Measurements from ENCODE around the gene UBA3.

UBA3 gene

GRCh38 chr3:69094467-69095205 is 14.5 kb upstream of the UBA3 start:
- H3K27me3 ChIP-seq (ENCODE audit: insufficient read depth, low read length): no peaks in the 10 kb centered on the region
- H3K4me2 ChIP-seq (ENCODE audit: low read length): no peak overlapping the region
- TF ChIP-seq EZH2 (IDR thresholded peaks at IDR 0.05; ENCODE audit: borderline replicate concordance, low read length): no peak
- no peak for TF ChIP-seq CTCF (IDR thresholded peaks at IDR 0.05; ENCODE audit: low read length)
- H4K20me1 ChIP-seq (ENCODE audit: insufficient read depth, low read length): no peaks in the 10 kb centered on the region
- H3K4me1 ChIP-seq (ENCODE audit: insufficient read depth, low read length, severe bottlenecking): peaks cover 26% of the 10 kb centered on the region
- no peaks in the 10 kb centered on the region for H3K9me2 ChIP-seq (ENCODE audit: low read depth, low read length)
- H2AFZ ChIP-seq (ENCODE audit: low read length): no peak overlapping the region
- H3K9ac ChIP-seq (ENCODE audit: low read length): no peak overlapping the region
- no peaks in the 10 kb centered on the region for H3K9me3 ChIP-seq (ENCODE audit: low read length)
- no peaks in the 10 kb centered on the region for H3K36me3 ChIP-seq (ENCODE audit: insufficient read depth, low read length)
- H3K79me2 ChIP-seq (ENCODE audit: insufficient read depth, low read length): no peaks in the 10 kb centered on the region
- H3K27ac ChIP-seq (ENCODE audit: low read depth, low read length, poor library complexity, severe bottlenecking): no peak overlapping the region
- H3K4me3 ChIP-seq (ENCODE audit: low read depth, low read length, poor library complexity, severe bottlenecking): no peak overlapping the region
- no peaks in the 10 kb centered on the region for H3F3A ChIP-seq (ENCODE audit: insufficient read depth, low read length)

DNA sequence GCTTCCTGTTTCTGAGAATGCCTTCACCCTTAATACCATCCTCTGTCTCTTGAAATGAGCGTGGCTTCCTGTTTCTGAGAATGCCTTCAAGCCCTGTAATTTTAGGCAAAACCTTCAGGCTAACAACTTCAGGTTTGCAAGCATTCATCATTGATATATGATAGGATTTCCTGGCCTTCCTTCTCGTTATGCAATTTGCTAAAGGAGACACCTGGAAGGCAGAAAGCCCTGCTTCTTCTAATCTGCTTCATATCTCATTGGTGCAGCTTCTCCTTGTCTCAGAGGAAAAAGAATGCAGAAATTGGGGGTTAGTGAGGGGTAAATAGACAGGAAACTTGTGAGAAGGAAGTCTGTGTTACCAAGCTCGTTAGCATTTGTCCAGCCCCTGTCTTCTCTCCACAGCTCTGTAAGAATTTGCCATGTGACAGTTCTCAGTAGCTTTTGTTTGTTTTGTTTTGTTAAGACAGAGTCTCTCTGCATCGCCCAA is 11.9 kb upstream of the UBA3 start:
- no peaks in the 10 kb centered on the region for H3K9me3 ChIP-seq (ENCODE audit: low read length)
- no peaks in the 10 kb centered on the region for H3K9me2 ChIP-seq (ENCODE audit: low read depth, low read length)
- peak overlapping the region; percentile 71 for H3K27ac ChIP-seq (ENCODE audit: low read depth, low read length, poor library complexity, severe bottlenecking)
- H3K9ac ChIP-seq (ENCODE audit: low read length): 0 out of 2 replicates have a peak overlapping the region, but pooled peaks have one; percentile 5
- peak overlapping the region; percentile 60 for H3K4me2 ChIP-seq (ENCODE audit: low read length)
- no peaks in the 10 kb centered on the region for H3F3A ChIP-seq (ENCODE audit: insufficient read depth, low read length)
- H3K79me2 ChIP-seq (ENCODE audit: insufficient read depth, low read length): no peaks in the 10 kb centered on the region
- H3K4me3 ChIP-seq (ENCODE audit: low read depth, low read length, poor library complexity, severe bottlenecking): peak overlapping the region; percentile 15
- H3K27me3 ChIP-seq (ENCODE audit: insufficient read depth, low read length): no peaks in the 10 kb centered on the region
- TF ChIP-seq EZH2 (IDR thresholded peaks at IDR 0.05; ENCODE audit: borderline replicate concordance, low read length) (no peak), CTCF (IDR thresholded peaks at IDR 0.05; ENCODE audit: low read length) (no peak)
- no peaks in the 10 kb centered on the region for H3K36me3 ChIP-seq (ENCODE audit: insufficient read depth, low read length)
- H3K4me1 ChIP-seq (ENCODE audit: insufficient read depth, low read length, severe bottlenecking): peaks cover 42% of the 10 kb centered on the region
- H4K20me1 ChIP-seq (ENCODE audit: insufficient read depth, low read length): no peaks in the 10 kb centered on the region
- H2AFZ ChIP-seq (ENCODE audit: low read length): no peak overlapping the region

GRCh38 chr3:69091389-69092029 is 11.3 kb upstream of the UBA3 start:
- Histone ChIP-seq H3K4me1 (ENCODE audit: insufficient read depth, low read length, severe bottlenecking) (peaks cover 46% of the 10 kb centered on the region), H3K9me3 (ENCODE audit: low read length) (no peaks in the 10 kb centered on the region), H3K4me3 (ENCODE audit: low read depth, low read length, poor library complexity, severe bottlenecking) (no peak overlapping the region), H3K4me2 (ENCODE audit: low read length) (peak overlapping the region; percentile 60), H3F3A (ENCODE audit: insufficient read depth, low read length) (no peaks in the 10 kb centered on the region), H3K27me3 (ENCODE audit: insufficient read depth, low read length) (no peaks in the 10 kb centered on the region), H3K9ac (ENCODE audit: low read length) (no peak overlapping the region), H3K79me2 (ENCODE audit: insufficient read depth, low read length) (no peaks in the 10 kb centered on the region), H4K20me1 (ENCODE audit: insufficient read depth, low read length) (no peaks in the 10 kb centered on the region), H3K9me2 (ENCODE audit: low read depth, low read length) (no peaks in the 10 kb centered on the region), H3K36me3 (ENCODE audit: insufficient read depth, low read length) (no peaks in the 10 kb centered on the region), H2AFZ (ENCODE audit: low read length) (no peak overlapping the region), H3K27ac (ENCODE audit: low read depth, low read length, poor library complexity, severe bottlenecking) (peak overlapping the region; percentile 71)
- TF ChIP-seq CTCF (IDR thresholded peaks at IDR 0.05; ENCODE audit: low read length) (no peak), EZH2 (IDR thresholded peaks at IDR 0.05; ENCODE audit: borderline replicate concordance, low read length) (no peak)

Measured in OCI-LY1 (cell line).